AG09309 (cell line): ENCODE results near the gene CCDC40.

Experiments
- DNase-seq: peaks from one replicate; pipeline ENCODE4 v3.0.0-alpha.2; 2010; ENCODE audit warnings: low read depth
- H3K4me3 ChIP-seq: 2 replicates; pipeline ENCODE4 v1.5.1; 2011; ENCODE audit warnings: mild to moderate bottlenecking, low read depth, low read length, moderate library complexity; ENCODE audit not compliant: control insufficient read depth
- TF ChIP-seq, protein P1 (sequence below): IDR thresholded peaks from 2 replicates; pipeline ENCODE4 v1.5.1; 2011; ENCODE audit warnings: mild to moderate bottlenecking, low read depth, low read length, inconsistent platforms; ENCODE audit not compliant: insufficient read depth, control insufficient read depth; ENCODE audit errors: missing control alignments

Gene CCDC40

DNA sequence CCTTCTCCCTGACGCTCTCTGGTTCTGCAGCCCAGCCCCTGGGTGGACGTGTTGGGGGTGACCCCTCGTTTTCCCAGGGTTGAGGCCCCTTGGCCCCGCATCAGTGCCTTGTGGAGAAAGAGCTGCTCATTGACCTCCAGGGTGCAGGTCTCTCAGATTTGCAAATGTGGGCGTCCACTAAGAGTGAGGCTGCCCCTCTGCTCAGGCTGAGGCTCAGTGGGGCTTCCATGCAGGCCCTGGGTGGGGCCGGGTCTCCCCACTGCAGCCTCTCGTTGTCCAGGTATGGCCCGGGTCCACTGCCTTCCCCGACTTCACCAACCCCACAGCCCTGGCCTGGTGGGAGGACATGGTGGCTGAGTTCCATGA lies 74.0 kb downstream of the CCDC40 start:
- TF ChIP-seq, protein P1, sequence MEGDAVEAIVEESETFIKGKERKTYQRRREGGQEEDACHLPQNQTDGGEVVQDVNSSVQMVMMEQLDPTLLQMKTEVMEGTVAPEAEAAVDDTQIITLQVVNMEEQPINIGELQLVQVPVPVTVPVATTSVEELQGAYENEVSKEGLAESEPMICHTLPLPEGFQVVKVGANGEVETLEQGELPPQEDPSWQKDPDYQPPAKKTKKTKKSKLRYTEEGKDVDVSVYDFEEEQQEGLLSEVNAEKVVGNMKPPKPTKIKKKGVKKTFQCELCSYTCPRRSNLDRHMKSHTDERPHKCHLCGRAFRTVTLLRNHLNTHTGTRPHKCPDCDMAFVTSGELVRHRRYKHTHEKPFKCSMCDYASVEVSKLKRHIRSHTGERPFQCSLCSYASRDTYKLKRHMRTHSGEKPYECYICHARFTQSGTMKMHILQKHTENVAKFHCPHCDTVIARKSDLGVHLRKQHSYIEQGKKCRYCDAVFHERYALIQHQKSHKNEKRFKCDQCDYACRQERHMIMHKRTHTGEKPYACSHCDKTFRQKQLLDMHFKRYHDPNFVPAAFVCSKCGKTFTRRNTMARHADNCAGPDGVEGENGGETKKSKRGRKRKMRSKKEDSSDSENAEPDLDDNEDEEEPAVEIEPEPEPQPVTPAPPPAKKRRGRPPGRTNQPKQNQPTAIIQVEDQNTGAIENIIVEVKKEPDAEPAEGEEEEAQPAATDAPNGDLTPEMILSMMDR = no peak
- DNase-seq = no peak
- no peak overlapping the region for H3K4me3 ChIP-seq

DNA sequence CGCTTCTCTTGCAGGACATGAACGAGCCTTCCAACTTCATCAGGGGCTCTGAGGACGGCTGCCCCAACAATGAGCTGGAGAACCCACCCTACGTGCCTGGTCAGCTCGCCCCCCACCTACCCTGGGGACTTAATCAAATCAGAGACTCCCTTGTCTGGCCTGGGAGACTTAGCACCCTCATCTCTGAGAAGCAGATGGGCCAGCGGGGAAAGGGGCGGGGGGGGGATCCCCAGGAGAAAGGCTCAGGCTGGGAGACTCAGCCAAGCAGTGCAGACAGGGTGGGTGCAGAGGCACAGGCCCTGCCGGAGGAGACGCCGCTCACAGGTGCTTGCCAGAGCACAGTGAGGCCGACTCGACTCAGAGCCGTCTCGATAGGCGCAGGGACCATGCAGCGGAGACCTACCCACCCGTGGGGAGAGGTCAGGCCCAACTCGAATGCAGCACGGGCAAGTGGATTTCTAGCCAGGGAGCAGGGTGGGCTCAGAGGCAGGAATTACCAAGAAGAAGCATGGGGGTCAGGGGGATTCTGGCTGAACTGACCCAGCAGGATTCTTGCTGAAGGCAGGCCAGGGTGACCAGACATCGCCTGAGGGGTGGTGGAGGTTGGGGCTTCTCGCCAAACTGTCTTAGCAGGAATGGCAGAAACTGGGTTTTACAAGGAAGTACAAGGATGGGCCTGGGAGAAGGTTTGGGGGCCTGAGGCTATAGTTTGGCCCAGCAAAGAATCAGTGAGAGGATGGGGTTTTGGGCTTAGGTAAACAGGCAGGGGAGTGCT lies 74.7 kb downstream of the CCDC40 start:
- TF ChIP-seq, protein P1 = no peak
- no peak for DNase-seq
- H3K4me3 ChIP-seq = no peak overlapping the region

DNA sequence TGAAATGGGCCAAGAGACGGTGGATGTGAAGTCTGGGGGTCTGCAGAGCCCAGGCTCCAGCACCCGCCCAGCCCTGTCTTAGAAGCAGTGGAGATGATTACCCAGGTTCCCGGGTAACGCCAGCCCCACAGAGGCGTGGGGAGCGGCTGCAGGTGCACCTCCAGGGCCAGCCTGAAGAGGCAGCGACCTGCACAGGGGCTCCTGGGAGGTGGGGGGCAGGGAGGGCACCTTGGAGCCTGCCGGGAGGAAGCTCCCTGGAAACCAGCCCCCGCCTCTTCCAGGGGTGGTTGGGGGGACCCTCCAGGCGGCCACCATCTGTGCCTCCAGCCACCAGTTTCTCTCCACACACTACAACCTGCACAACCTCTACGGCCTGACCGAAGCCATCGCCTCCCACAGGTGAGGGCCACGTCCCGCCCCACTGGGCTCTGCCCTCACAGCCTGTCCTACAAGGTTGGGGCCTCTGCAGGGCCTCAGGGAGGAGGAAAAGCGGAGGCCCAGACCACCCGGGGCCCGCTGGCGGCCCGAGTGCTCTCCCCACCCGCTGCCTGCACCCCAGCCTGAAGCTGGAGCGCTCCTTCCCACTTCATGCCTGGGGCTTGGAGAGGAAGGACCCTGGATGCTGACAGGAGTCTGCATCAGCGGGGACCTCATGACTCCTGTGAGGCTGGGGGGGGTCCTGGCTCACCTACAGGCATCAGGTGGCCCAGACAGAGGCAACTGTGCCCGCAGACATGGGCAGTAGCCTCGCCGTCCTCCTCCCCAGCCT lies 75.4 kb downstream of the CCDC40 start:
- TF ChIP-seq, protein P1 = no peak
- H3K4me3 ChIP-seq = no peak overlapping the region
- DNase-seq = no peak

DNA sequence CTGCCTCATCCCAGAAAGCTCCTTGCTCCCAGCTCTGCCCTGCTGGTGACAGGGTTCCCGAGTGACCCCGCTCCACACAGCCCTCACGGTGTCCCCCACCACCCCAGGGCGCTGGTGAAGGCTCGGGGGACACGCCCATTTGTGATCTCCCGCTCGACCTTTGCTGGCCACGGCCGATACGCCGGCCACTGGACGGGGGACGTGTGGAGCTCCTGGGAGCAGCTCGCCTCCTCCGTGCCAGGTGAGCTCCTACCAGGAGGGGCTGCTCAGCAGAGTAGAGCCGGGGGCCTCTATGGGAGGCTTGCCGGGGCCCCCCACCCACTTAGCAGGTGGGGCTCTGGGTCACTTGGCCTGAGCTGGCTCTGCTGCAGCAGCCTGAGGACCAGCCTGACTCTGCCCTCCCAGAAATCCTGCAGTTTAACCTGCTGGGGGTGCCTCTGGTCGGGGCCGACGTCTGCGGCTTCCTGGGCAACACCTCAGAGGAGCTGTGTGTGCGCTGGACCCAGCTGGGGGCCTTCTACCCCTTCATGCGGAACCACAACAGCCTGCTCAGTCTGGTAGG lies 76.1 kb downstream of the CCDC40 start:
- no peak overlapping the region for H3K4me3 ChIP-seq
- TF ChIP-seq, protein P1 = no peak
- no peak for DNase-seq

DNA sequence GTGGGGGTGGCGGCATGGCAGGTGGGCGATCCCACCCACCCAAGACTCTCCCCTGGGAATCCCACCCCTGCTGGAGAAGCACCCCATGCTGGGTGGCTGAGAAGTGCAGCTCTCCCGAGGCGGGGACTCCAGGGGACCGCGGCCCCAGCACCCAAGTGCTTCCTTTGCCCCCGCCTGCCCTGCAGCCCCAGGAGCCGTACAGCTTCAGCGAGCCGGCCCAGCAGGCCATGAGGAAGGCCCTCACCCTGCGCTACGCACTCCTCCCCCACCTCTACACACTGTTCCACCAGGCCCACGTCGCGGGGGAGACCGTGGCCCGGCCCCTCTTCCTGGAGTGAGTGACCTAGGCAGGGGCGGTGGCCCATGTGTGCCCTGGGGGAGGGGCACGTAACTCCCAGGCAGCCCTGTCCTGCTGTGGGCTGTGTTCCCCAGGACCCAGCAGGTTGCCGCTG lies 76.6 kb downstream of the CCDC40 start:
- TF ChIP-seq, protein P1 = no peak
- no peak for DNase-seq
- H3K4me3 ChIP-seq = no peak overlapping the region

DNA sequence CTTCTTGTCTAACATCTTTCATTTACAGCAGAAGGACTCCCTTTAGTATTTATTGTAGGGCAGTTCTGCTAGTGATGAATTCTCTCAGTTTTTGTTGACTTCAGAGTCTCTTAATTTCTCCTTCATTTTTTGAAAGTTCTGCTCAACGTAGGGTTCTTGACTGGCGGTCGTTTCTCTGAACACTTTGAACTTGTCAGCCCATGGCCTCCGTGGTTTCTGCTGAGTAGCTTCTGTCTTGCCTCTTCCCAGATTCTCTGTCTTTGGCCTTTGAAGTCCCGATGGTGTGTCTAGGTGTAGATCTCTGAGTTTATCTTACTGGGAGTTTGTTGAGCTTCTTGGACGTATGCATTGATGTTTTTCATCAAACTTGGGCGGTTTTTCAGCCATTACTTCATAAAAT lies 78.3 kb downstream of the CCDC40 start:
- TF ChIP-seq, protein P1 = no peak
- no peak overlapping the region for H3K4me3 ChIP-seq
- DNase-seq = no peak
